Measurements from ENCODE around the gene RTP5. TPM values are rescaled to one million over a fixed set of nuclear protein-coding genes. Genes with fewer than 3 reads are reported as not detected.

RTP5 gene
- total and polyA plus RNA-seq, 2 of the 8 experiments (the other 6 are each of a cell fraction or from before 2014, with no cell fraction given), result not detected

GRCh38 chr2:241895427-241895711, 25.8 kb downstream of the RTP5 start:
- FAIRE-seq, result no peak
- H2BK5ac ChIP-seq (ENCODE audit: low read depth, low read length), result peak overlapping the region; percentile 52; the same call in 1 of the 2 replicates
- H2BK120ac ChIP-seq (replicated peaks; ENCODE audit: low read depth, low read length), result no peak overlapping the region
- H3K9me3 ChIP-seq (ENCODE audit: insufficient read depth in 2 of 2, low read depth in 1 of 2, low read length in 1 of 2), result no peaks in the 10 kb centered on the region
- H3K23me2 ChIP-seq (ENCODE audit: low read depth, low read length), result peaks cover 6% of the 10 kb centered on the region; the same call in 1 of the 2 replicates
- 81% methylated on average over 11 of the region's 11 CpGs; no CpG with 5 or more reads in 1 of the 2 experiments for WGBS, 2 experiments (ENCODE audit: extremely low coverage in 1 of 2, insufficient coverage in 1 of 2, insufficient read length in 1 of 2, insufficient replicate concordance in 2 of 2, low coverage in 1 of 2, low lambda C conversion rate in 2 of 2, missing lambda C conversion rate in 1 of 2)
- CTCF ChIA-PET (ENCODE audit: partially characterized antibody), result interaction anchor here (1.3 kb wide), 1 partner anchor 16 kb away, joined by 3 read pairs; no protein-coding TSS in a partner anchor
- no peak overlapping the region for H3K14ac ChIP-seq (ENCODE audit: insufficient read length)
- H3K79me1 ChIP-seq (ENCODE audit: low read depth, low read length), result peaks cover 5% of the 10 kb centered on the region; the same call in 1 of the 2 replicates
- H3K4me1 ChIP-seq (replicated peaks in 1 of 4; ENCODE audit: control insufficient read depth in 3 of 4, insufficient read depth in 4 of 4, low read length in 3 of 4), result peaks cover 0 to 11% (median 5%) of the 10 kb centered on the region in 4 experiments; a peak in 5 of 7 replicates
- TF ChIP-seq ATF3 (IDR thresholded peaks at IDR 0.05; ENCODE audit: insufficient read depth, low read depth, low read length) (no peak), POLR2AphosphoS5 (IDR thresholded peaks at IDR 0.05; ENCODE audit: low read depth, low read length) (0 out of 2 replicates have a peak, but pooled peaks have one; percentile 21), EP300 (IDR thresholded peaks at IDR 0.05; ENCODE audit: borderline replicate concordance in 1 of 2, low read depth in 2 of 2, low read length in 2 of 2) (no peak), GABPA (IDR thresholded peaks at IDR 0.05; ENCODE audit: borderline replicate concordance, insufficient read depth, low read length) (no peak), KDM5A (IDR thresholded peaks at IDR 0.05; ENCODE audit: low read length) (no peak), SP4 (IDR thresholded peaks at IDR 0.05; ENCODE audit: low read length) (no peak)
- no peaks in the 10 kb centered on the region for H3K79me2 ChIP-seq (ENCODE audit: control insufficient read depth in 1 of 2, insufficient read depth in 2 of 2, low read length in 2 of 2)
- DNase-seq (ENCODE audit: low read depth in 1 of 2, low spot score in 2 of 2), result peak in 1 of 2 experiments; percentile 45
- H2AK5ac ChIP-seq (ENCODE audit: low read depth, low read length), result no peak overlapping the region
- H4K20me1 ChIP-seq (replicated peaks in 1 of 2; ENCODE audit: control insufficient read depth in 1 of 2, insufficient read depth in 2 of 2, low read length in 2 of 2), result peaks cover 2% of the 10 kb centered on the region in 2 experiments
- H3K27ac ChIP-seq (ENCODE audit: low read depth, low read length), result no peak overlapping the region
- no peak overlapping the region for H3K4me3 ChIP-seq (ENCODE audit: extremely low read depth in 1 of 4, insufficient read depth in 2 of 4, low read depth in 3 of 4, low read length in 4 of 4)
- no peaks in the 10 kb centered on the region for H3K27me3 ChIP-seq (replicated peaks in 1 of 4; ENCODE audit: control insufficient read depth in 3 of 4, extremely low read depth in 1 of 4, insufficient read depth in 3 of 4, low read length in 3 of 4)
- no peak overlapping the region for H2AFZ ChIP-seq (ENCODE audit: low read length)
- H2BK15ac ChIP-seq (ENCODE audit: low read length), result no peak overlapping the region
- POLR2A ChIA-PET (ENCODE audit: partially characterized antibody), result no interaction called here
- H4K91ac ChIP-seq (replicated peaks; ENCODE audit: insufficient read length, low read length), result no peak overlapping the region
- H3K56ac ChIP-seq (replicated peaks; ENCODE audit: insufficient read length, low read depth, low read length), result no peak overlapping the region
- no peak overlapping the region for H3K18ac ChIP-seq (ENCODE audit: extremely low read depth, low read length)
- H2BK12ac ChIP-seq (ENCODE audit: low read depth, low read length), result no peak overlapping the region
- H4K5ac ChIP-seq (ENCODE audit: insufficient read length, low read depth, low read length), result no peak overlapping the region
- no peak overlapping the region for H3K4ac ChIP-seq (replicated peaks; ENCODE audit: insufficient read length, low read depth, low read length)
- no peak overlapping the region for H3K9ac ChIP-seq (replicated peaks in 1 of 4; ENCODE audit: extremely low read depth in 1 of 4, low read depth in 3 of 4, low read length in 3 of 4)
- no peaks in the 10 kb centered on the region for H3K36me3 ChIP-seq (ENCODE audit: control insufficient read depth in 2 of 4, insufficient read depth in 4 of 4, low read length in 3 of 4)
- no peak overlapping the region for H2BK20ac ChIP-seq (ENCODE audit: low read length)
- H4K8ac ChIP-seq (ENCODE audit: extremely low read depth, insufficient read depth, low read length), result no peak overlapping the region
- no peak overlapping the region for H3K23ac ChIP-seq (ENCODE audit: insufficient read length)
- no peak overlapping the region for H3K4me2 ChIP-seq (ENCODE audit: insufficient read depth in 1 of 2, low read depth in 2 of 2, low read length in 2 of 2)
